HL-60 (cell line): ENCODE measurements around the gene MACROD2.

Experiments
- DNase-seq, 2 experiments: peaks; one replicate each; pipeline ENCODE4 v3.0.0-alpha.2; 2010 to 2020; ENCODE audit warnings: low read depth in 1 of 2, low spot score in 1 of 2
- H3K27ac ChIP-seq: fragments of 250-450 bp; sonication (Bioruptor Pico); replicated peaks from 2 replicates; pipeline ENCODE4 v1.5.1; 2020; ENCODE audit warnings: mild to moderate bottlenecking, moderate library complexity
- H3K27me3 ChIP-seq: fragments of 250-450 bp; sonication (Bioruptor Pico); 2 replicates; pipeline ENCODE4 v1.5.1; 2021; ENCODE audit warnings: mild to moderate bottlenecking, moderate library complexity; ENCODE audit not compliant: insufficient read depth, poor library complexity, severe bottlenecking
- H3K4me3 ChIP-seq: replicated peaks from 2 replicates; pipeline ENCODE4 v1.5.1; 2011; ENCODE audit warnings: mild to moderate bottlenecking, control low read depth, low read length; ENCODE audit not compliant: insufficient read depth
- GABPA ChIP-seq: IDR thresholded peaks from 2 replicates; pipeline ENCODE4 v1.6.1; 2012; ENCODE audit warnings: low read depth
- POLR2AphosphoS5 ChIP-seq: IDR thresholded peaks from 2 replicates; pipeline ENCODE4 v1.6.1; 2012; ENCODE audit warnings: low read depth
- SPI1 ChIP-seq: IDR thresholded peaks from 2 replicates; pipeline ENCODE4 v1.6.1; 2012; ENCODE audit warnings: low read depth, mild to moderate bottlenecking, borderline replicate concordance
- TF ChIP-seq, protein P1 (sequence below): IDR thresholded peaks from one replicate; pipeline ENCODE4 v1.5.1; 2011; ENCODE audit warnings: low read length, control low read depth, inconsistent platforms; ENCODE audit not compliant: insufficient read depth
- TF ChIP-seq, protein P2 (sequence below): IDR thresholded peaks from 2 replicates; pipeline ENCODE4 v1.6.1; 2012; ENCODE audit warnings: low read depth; ENCODE audit not compliant: insufficient replicate concordance

MACROD2 gene

DNA sequence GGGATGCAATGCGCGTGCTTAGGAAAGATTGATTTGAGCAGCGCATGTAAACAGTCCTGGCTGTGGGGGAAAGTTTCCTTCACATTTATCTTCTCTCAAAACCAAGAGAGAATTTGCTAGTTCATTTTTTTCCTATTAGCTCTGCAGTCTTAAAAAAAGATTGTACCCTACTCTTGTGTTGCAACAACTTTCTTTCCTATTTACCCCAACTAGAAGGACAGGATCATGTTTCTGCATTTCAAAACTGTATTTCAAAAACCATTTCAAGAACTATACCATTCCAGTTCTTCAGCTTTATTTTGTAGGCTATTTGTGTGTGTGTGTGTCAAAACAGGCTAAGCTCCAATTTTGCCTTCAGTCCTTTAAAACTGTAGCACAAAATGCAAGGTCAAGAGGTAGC lies 2104.8 kb downstream of the MACROD2 start:
- no peaks in the 10 kb centered on the region for H3K27me3 ChIP-seq
- DNase-seq, result no peak
- H3K27ac ChIP-seq, result no peak overlapping the region
- H3K4me3 ChIP-seq, result no peak overlapping the region
- TF ChIP-seq SPI1 (no peak), POLR2AphosphoS5 (no peak), GABPA (no peak)
- TF ChIP-seq, protein P1, sequence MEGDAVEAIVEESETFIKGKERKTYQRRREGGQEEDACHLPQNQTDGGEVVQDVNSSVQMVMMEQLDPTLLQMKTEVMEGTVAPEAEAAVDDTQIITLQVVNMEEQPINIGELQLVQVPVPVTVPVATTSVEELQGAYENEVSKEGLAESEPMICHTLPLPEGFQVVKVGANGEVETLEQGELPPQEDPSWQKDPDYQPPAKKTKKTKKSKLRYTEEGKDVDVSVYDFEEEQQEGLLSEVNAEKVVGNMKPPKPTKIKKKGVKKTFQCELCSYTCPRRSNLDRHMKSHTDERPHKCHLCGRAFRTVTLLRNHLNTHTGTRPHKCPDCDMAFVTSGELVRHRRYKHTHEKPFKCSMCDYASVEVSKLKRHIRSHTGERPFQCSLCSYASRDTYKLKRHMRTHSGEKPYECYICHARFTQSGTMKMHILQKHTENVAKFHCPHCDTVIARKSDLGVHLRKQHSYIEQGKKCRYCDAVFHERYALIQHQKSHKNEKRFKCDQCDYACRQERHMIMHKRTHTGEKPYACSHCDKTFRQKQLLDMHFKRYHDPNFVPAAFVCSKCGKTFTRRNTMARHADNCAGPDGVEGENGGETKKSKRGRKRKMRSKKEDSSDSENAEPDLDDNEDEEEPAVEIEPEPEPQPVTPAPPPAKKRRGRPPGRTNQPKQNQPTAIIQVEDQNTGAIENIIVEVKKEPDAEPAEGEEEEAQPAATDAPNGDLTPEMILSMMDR, result no peak
- TF ChIP-seq, protein P2, sequence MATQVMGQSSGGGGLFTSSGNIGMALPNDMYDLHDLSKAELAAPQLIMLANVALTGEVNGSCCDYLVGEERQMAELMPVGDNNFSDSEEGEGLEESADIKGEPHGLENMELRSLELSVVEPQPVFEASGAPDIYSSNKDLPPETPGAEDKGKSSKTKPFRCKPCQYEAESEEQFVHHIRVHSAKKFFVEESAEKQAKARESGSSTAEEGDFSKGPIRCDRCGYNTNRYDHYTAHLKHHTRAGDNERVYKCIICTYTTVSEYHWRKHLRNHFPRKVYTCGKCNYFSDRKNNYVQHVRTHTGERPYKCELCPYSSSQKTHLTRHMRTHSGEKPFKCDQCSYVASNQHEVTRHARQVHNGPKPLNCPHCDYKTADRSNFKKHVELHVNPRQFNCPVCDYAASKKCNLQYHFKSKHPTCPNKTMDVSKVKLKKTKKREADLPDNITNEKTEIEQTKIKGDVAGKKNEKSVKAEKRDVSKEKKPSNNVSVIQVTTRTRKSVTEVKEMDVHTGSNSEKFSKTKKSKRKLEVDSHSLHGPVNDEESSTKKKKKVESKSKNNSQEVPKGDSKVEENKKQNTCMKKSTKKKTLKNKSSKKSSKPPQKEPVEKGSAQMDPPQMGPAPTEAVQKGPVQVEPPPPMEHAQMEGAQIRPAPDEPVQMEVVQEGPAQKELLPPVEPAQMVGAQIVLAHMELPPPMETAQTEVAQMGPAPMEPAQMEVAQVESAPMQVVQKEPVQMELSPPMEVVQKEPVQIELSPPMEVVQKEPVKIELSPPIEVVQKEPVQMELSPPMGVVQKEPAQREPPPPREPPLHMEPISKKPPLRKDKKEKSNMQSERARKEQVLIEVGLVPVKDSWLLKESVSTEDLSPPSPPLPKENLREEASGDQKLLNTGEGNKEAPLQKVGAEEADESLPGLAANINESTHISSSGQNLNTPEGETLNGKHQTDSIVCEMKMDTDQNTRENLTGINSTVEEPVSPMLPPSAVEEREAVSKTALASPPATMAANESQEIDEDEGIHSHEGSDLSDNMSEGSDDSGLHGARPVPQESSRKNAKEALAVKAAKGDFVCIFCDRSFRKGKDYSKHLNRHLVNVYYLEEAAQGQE, result no peak

DNA sequence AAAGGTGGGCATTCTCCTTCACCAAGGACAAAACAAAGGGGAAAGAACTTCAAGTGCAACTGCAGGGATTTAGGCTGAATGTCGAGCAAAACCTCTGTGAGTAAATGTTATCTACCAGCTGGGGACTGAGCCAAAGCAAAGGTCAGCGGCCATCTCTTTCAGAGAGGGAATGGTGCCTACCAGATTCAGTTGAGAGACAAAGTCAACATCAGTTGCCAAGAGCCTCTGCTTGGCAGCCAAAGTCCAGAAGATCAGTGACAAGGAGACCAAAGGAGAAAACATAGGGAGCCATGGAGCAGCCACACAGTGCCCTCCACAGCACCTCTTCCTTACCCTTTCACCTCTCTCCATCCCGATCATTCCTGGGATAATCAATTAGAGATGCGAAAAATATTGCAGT lies 2105.5 kb downstream of the MACROD2 start:
- no peak for DNase-seq
- TF ChIP-seq SPI1 (no peak), POLR2AphosphoS5 (no peak), GABPA (no peak)
- TF ChIP-seq, protein P2, result no peak
- TF ChIP-seq, protein P1, result no peak
- H3K27me3 ChIP-seq, result no peaks in the 10 kb centered on the region
- H3K27ac ChIP-seq, result no peak overlapping the region
- H3K4me3 ChIP-seq, result no peak overlapping the region
